ENCODE results near the gene PDZD7. TPM values are rescaled to one million over a fixed set of nuclear protein-coding genes. Genes with fewer than 3 reads are reported as not detected.

The PDZD7 gene
- total and polyA plus RNA-seq, 4 donors = 0.06 to 0.09 (median 0.07) TPM; not detected in 1

GRCh38 chr10:101063548-101064414 is 32.9 kb upstream of the PDZD7 start:
- H3K36me3 ChIP-seq (ENCODE audit: control insufficient read depth in 4 of 4, insufficient read depth in 3 of 4, low read depth in 1 of 4, low read length in 3 of 4) = no peaks in the 10 kb centered on the region
- no peak overlapping the region for H3K27ac ChIP-seq (ENCODE audit: low read depth in 1 of 2, low read length in 2 of 2)
- TF ChIP-seq YY1 (IDR thresholded peaks at IDR 0.05) (no peak), FOXA1 (IDR thresholded peaks at IDR 0.05) (no peak), MAX (IDR thresholded peaks at IDR 0.05) (no peak), JUND (IDR thresholded peaks at IDR 0.05) (no peak), GABPA (IDR thresholded peaks at IDR 0.05 in 1 of 2, conservative IDR thresholded peaks at IDR 0.05 in 1 of 2) (no peak), HNF4A (conservative IDR thresholded peaks at IDR 0.05) (no peak), RAD21 (IDR thresholded peaks at IDR 0.05) (no peak), ATF3 (IDR thresholded peaks at IDR 0.05) (no peak), RXRA (IDR thresholded peaks at IDR 0.05) (no peak), EGR1 (IDR thresholded peaks at IDR 0.05; ENCODE audit: low read depth in 2 of 2) (no peak)
- no peak overlapping the region for H3K9ac ChIP-seq (ENCODE audit: low read depth in 1 of 2, low read length in 2 of 2)
- 68% methylated on average over 15 of the region's 15 CpGs for WGBS
- no peaks in the 10 kb centered on the region for H3K9me3 ChIP-seq (ENCODE audit: control insufficient read depth in 4 of 4, low read length in 3 of 4)
- H3K4me1 ChIP-seq (ENCODE audit: control insufficient read depth in 4 of 4, insufficient read depth in 4 of 4, low read length in 3 of 4) = peaks cover 23 to 54% (median 34%) of the 10 kb centered on the region in 4 donors
- H3K4me3 ChIP-seq (ENCODE audit: low read depth in 1 of 3, low read length in 3 of 3) = no peak overlapping the region
- DNase-seq (ENCODE audit: low spot score) = no peak
- peaks cover 0 to 4% (median under 1%) of the 10 kb centered on the region in 4 donors for H3K27me3 ChIP-seq (ENCODE audit: control insufficient read depth in 4 of 4, insufficient read depth in 4 of 4, low read length in 3 of 4)

GRCh38 chr10:101063050-101063525 is 32.2 kb upstream of the PDZD7 start:
- Histone ChIP-seq H3K27ac (ENCODE audit: low read depth in 1 of 2, low read length in 2 of 2) (no peak overlapping the region), H3K4me3 (ENCODE audit: low read depth in 1 of 3, low read length in 3 of 3) (peak overlapping the region in 1 of 3 donors; percentile 40), H3K4me1 (ENCODE audit: control insufficient read depth in 4 of 4, insufficient read depth in 4 of 4, low read length in 3 of 4) (peaks cover 23 to 54% (median 34%) of the 10 kb centered on the region in 4 donors), H3K9me3 (ENCODE audit: control insufficient read depth in 4 of 4, low read length in 3 of 4) (no peaks in the 10 kb centered on the region), H3K27me3 (ENCODE audit: control insufficient read depth in 4 of 4, insufficient read depth in 4 of 4, low read length in 3 of 4) (peaks cover 0 to 4% (median under 1%) of the 10 kb centered on the region in 4 donors), H3K36me3 (ENCODE audit: control insufficient read depth in 4 of 4, insufficient read depth in 3 of 4, low read depth in 1 of 4, low read length in 3 of 4) (no peaks in the 10 kb centered on the region), H3K9ac (ENCODE audit: low read depth in 1 of 2, low read length in 2 of 2) (no peak overlapping the region)
- WGBS = 22% methylated on average over 19 of the region's 19 CpGs
- TF ChIP-seq HNF4A (conservative IDR thresholded peaks at IDR 0.05) (no peak), FOXA1 (IDR thresholded peaks at IDR 0.05) (no peak), EGR1 (IDR thresholded peaks at IDR 0.05; ENCODE audit: low read depth in 2 of 2) (no peak), RAD21 (IDR thresholded peaks at IDR 0.05) (no peak), NR2F2 (IDR thresholded peaks at IDR 0.05) (no peak), JUND (IDR thresholded peaks at IDR 0.05) (no peak), FOXA2 (IDR thresholded peaks at IDR 0.05) (no peak), YY1 (IDR thresholded peaks at IDR 0.05) (no peak), SP1 (IDR thresholded peaks at IDR 0.05) (no peak)
- peak; percentile 63 for DNase-seq (ENCODE audit: low spot score)

GRCh38 chr10:101062232-101063049 is 31.5 kb upstream of the PDZD7 start:
- peak overlapping the region in 1 of 2 donors; percentile 2 for H3K27ac ChIP-seq (ENCODE audit: low read depth in 1 of 2, low read length in 2 of 2)
- no peaks in the 10 kb centered on the region for H3K9me3 ChIP-seq (ENCODE audit: control insufficient read depth in 4 of 4, low read length in 3 of 4)
- peaks cover 0 to 4% (median under 1%) of the 10 kb centered on the region in 4 donors for H3K27me3 ChIP-seq (ENCODE audit: control insufficient read depth in 4 of 4, insufficient read depth in 4 of 4, low read length in 3 of 4)
- no peaks in the 10 kb centered on the region for H3K36me3 ChIP-seq (ENCODE audit: control insufficient read depth in 4 of 4, insufficient read depth in 3 of 4, low read depth in 1 of 4, low read length in 3 of 4)
- DNase-seq (ENCODE audit: low spot score) = peak; percentile 75
- H3K4me3 ChIP-seq (ENCODE audit: low read depth in 1 of 3, low read length in 3 of 3) = peak overlapping the region in 2 of 3 donors; percentile 27 to 40
- no peak overlapping the region for H3K9ac ChIP-seq (ENCODE audit: low read depth in 1 of 2, low read length in 2 of 2)
- H3K4me1 ChIP-seq (ENCODE audit: control insufficient read depth in 4 of 4, insufficient read depth in 4 of 4, low read length in 3 of 4) = peaks cover 19 to 50% (median 31%) of the 10 kb centered on the region in 4 donors
- TF ChIP-seq JUND (IDR thresholded peaks at IDR 0.05) (no peak), FOXA1 (IDR thresholded peaks at IDR 0.05) (no peak), CTCF (IDR thresholded peaks at IDR 0.05; ENCODE audit: low read depth, low read length, missing input control) (peak; percentile 29), YY1 (IDR thresholded peaks at IDR 0.05) (no peak), GABPA (IDR thresholded peaks at IDR 0.05 in 1 of 2, conservative IDR thresholded peaks at IDR 0.05 in 1 of 2) (no peak), RAD21 (IDR thresholded peaks at IDR 0.05) (peak in 1 of 2 donors; percentile 26), NR2F2 (IDR thresholded peaks at IDR 0.05) (peak; percentile 45), TAF1 (conservative IDR thresholded peaks at IDR 0.05) (no peak), ATF3 (IDR thresholded peaks at IDR 0.05) (no peak), HNF4A (conservative IDR thresholded peaks at IDR 0.05) (peak in 1 of 2 donors; percentile 31), EGR1 (IDR thresholded peaks at IDR 0.05; ENCODE audit: low read depth in 2 of 2) (no peak)
- 8% methylated on average over 63 of the region's 63 CpGs for WGBS
